ENCODE results near the gene AP2A2.
"Not testable (repeated sequence)": the region's sequence is repeated elsewhere in the genome, so short reads cannot be mapped to it uniquely, and the experiment has no call there.

The AP2A2 gene

DNA sequence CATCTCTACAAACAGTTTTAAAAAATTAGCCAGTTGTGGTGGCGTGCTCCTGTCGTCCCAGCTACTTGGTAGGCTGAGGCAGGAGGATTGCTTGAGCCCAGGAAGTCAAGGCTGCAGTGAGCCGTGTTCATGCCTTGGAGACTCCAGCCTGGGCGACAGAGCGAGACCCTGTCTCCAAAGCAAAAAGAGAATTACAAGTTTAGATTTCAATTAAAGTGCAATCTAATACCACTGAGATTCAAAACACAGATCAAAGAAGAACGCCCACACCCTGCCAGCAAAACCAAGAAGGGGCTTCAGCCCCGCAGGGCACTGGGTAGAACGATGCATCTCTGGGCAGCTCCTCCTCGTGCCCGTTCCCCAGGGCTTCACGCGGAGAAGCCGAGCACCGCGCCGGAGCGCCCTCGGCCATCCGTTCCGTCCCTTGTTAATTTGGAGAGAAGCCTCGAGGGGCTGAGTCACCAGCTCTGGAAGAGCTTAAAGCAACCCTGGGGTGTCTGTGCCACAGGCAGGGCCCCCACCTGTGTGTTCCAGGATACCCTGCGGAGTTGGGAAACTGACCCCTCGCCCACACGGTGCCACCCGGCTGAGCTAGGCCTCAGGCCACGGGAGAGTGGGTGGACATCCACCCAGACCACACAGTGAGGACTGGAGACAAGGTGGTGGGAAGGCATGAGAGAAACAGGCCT lies 47.0 kb downstream of the AP2A2 start:
- no peak for DNase-seq

DNA sequence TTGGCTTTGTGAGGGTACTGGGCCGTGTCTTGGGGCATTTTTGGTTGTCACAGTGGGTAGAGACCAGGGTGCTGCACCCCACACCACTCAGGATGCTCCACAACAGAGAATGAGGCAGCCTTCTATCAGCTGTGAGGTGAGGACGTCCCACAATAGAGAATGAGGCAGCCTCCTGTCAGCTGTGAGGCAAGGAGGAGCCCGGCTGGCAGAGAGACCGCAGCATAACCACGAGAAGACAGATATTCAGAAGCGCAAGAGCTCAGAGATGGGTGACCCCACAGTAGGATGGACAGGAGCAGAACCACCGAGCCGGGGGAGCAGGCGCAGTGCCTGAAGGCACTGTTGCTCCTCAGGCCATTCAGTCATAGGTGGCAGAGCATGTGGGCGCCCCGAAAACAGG lies 47.6 kb downstream of the AP2A2 start:
- no peak for DNase-seq

DNA sequence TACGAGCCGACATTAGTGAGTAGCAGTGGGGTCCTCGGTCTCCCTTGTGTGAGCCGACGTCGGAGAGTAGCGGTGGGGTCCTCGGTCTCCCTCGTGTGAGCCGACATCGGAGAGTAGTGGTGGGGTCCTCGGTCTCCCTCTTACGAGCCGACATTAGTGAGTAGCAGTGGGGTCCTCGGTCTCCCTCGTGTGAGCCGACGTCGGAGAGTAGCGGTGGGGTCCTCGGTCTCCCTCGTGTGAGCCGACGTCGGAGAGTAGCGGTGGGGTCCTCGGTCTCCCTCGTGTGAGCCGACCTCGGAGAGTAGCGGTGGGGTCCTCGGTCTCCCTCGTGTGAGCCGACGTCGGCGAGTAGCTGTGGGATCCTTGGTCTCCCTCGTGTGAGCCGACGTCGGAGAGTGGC lies 49.7 kb downstream of the AP2A2 start:
- DNase-seq, result not testable (repeated sequence)

DNA sequence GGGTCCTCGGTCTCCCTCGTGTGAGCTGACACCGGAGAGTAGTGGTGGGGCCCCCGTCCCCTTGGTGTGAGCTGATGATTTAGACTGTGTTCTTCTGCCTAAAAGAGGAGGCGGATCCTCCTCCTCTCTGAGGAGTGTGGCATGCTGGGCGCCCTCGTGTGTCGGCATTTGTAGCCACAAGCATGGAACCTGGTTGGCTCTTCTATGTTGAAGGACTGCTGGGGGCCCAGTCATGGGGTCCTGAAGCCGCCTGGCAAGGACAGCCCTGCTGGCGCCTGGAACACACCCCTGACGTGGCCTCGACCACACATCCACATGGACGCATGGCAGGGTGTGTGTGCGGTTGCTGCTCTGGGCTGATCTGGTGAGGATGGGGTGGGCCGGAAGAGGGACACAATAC lies 50.2 kb downstream of the AP2A2 start:
- DNase-seq, result peak in 9 of 56 donors; percentile 15 to 48 (median 30)

DNA sequence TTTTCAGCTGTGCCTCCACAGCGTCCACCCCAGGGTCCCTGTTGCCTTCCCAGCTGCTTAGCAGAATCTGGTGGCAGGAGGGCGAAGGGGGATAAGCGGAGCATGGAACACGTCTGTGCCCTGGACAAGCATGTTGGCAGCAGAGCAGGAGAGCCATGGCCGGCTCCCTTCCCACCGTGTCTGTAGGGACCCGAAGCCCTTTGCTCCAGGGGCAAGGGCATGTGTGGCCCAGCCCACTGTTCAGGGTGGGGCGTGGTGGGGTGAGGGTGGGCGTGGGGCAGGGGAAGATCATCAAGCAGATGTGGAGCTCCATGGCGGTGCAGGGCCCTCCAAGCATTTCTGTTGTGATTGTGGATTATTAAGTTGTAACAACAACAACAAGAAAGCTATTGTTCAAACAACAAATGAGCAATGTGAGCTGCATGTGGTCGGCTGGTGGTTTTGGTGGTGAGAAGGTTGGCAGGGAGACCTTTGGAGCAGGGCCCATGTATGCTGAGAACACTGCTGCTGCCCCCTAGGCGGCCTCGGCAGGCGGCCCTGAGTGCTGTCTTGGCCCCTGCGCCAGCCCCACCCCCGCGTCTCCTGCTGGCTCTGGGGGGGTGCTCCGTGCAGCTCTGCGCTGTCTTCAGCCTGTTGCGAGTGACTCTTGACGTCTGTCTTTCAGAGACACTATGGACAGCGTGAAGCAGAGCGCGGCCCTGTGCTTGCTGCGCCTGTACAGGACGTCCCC lies 50.9 kb downstream of the AP2A2 start:
- DNase-seq, result peak in 44 of 56 donors; percentile 11 to 84 (median 52)

DNA sequence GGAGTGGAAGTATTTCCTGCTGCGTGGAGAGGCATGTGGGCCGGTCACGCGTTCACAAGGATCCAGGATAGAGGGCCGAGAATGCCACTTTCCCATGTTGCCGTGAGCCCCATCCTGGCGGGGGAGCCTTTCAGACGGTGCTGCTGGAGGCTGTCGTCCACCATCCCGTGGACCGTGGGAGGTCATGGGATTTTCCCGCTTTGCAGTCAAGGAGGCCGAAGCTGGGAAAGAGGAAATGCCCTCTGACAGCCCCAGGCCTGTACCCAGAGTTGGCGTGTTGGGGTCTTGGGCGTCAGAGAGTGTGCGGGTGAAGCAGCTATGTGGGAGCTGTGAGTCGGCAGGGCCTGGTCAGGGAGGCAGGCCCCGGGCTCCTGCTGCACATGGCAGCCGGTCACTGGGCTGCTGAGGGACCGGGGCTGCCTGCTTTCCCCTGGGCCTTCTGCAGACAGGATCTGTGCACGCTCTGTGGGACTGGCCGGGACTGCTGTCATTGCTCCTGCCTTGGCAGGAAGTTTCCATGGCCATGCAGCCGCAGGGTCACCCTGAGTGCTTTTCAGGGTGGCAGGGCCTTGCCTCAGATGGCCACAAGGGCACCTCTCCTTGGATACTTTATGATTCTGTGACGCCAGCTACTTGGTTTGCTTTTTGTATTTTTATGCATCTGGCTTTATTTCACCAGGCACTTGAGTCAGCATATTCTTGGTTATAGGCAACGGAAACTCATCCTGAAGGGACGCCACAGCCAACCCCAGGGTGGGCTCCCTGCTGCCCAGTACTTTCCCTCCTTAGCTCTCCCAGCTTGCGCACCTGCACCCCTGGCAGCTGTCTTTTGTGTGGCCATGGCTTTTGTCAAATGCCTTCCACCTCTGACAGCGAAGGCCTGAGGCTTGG lies 52.4 kb downstream of the AP2A2 start:
- no peak for DNase-seq

DNA sequence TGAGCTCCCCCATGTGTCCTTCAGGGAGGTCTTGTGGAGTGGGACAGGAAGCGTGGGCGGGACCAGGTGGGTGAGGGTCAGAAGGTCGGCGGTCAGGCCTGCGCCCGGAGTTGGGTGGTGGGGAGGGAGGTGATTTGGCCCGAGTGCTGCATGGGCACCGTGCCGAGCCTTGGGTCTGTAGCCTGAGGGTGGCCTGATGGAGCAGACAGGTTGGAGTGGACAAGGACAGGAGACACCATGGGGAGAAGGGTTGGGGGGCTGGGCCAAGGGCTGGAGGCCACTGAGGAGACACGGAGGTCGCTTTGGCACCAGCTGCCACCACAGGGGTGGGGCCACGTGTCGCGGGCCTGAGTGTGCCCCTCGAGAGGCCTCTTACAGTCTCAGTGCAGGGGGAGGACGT lies 53.1 kb downstream of the AP2A2 start:
- no peak for DNase-seq

DNA sequence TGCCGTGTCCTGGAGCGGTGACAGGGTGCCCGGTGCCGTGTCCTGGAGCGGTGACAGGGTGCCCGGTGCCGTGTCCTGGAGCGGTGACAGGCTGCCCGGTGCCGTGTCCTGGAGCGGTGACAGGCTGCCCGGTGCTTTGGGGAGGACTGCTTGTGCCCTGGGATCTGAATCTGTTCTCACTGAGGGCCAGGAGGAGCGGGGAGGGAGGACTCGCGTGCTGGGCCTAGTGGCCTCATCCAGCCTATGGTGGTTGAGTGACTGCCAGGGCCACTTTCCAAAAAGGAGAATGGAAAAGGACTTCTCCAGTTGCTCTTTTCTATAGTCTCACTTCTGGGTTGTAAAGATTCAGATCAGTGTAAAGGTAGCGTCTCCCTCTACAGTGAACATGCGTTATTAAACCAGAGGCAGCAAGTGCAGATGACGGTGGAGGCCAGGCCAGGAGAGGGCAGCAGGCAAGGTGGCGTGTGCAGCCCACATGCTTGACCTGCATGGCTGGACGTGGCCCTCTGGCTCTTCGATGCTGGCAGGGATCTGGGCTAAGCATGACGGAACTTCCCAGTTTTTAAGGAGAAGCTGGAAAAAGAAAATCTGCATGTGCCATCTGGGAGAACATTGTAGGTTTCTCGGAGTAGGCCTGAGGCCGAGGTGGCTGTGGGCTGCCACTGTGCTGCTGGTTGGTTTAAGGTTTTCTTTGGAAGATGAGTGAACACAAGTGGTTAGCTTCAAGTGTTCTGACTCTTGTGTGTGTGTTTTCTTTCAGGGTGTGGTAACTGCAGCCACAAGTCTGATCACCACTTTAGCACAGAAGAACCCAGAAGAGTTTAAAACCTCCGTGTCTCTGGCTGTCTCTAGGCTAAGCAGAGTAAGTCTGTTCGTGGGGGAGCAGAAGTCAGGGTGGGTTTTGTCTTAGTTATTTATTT lies 55.0 kb downstream of the AP2A2 start:
- DNase-seq, result no peak

DNA sequence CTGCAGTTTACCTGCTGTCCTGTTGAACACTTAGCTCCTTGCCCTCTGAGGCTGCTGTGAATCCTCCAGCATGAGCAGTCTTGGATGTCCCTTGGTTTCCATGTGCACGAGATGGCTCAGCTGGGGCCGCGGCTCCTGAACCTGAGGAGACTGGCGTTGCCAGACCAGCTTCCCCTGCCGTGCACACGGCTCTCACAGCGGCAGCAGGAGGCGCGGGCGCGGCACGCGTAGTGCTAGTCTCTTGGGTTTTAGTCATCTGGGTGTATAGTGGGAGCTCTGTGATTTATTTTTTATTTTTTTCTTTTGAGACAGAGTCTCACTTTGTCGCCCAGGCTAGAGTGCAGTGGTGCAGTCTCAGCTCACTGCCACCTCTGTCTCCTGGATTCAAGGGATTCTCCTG lies 56.1 kb downstream of the AP2A2 start:
- DNase-seq, result peak in 1 of 56 donors; percentile 23

DNA sequence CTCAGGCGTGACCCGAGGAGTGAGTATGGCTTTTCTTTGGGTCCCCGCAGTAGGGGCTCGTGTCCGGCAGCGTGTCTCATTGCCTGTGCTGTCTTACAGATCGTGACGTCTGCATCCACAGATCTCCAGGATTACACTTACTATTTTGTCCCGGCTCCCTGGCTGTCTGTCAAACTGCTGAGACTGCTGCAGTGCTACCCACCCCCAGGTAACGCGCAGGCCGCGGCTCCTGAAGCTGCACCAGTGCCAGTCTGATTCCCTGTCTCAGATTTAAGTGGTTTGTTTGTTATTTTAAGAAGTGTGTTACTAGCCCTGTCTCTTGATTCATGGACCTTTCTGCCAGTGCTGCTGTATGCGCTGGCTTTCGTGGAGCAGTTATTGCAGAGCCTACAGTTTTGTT lies 58.9 kb downstream of the AP2A2 start:
- DNase-seq, result peak in 1 of 56 donors; percentile 14

DNA sequence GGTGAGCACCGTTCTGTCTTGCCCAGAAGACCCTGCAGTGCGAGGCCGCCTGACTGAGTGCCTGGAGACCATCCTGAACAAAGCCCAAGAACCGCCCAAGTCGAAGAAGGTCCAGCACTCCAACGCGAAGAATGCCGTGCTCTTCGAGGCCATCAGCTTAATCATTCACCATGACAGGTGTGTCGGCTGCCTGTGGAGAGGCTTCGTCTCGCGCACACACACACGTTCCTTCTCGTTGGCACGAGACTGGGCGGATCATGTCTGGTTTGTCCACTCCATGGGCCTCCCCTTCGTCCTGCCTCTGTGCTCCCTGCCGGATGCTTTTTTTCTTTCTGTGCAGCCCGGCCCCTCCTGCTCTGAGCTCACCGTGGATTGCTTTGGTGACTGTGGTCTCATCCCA lies 59.7 kb downstream of the AP2A2 start:
- no peak for DNase-seq

DNA sequence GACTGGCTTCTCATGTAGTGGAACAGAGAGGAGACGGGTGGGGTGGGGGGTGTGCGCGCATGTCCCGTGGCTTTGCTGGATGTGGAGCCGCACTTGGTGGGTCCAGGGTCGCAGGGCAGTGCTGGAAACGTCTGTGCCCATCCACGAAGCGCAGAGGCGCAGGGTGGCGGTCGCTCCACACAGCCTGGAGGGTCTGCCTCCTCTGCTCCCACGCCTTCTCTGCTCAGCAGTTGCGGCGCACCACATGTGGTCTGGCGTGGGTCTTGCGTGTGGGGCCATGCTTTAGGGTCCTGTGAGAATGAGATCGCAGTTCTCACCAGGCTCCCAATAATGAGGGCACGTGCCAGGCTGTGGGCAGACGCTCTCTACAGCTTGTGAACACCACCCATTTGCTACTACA lies 60.2 kb downstream of the AP2A2 start:
- no peak for DNase-seq

DNA sequence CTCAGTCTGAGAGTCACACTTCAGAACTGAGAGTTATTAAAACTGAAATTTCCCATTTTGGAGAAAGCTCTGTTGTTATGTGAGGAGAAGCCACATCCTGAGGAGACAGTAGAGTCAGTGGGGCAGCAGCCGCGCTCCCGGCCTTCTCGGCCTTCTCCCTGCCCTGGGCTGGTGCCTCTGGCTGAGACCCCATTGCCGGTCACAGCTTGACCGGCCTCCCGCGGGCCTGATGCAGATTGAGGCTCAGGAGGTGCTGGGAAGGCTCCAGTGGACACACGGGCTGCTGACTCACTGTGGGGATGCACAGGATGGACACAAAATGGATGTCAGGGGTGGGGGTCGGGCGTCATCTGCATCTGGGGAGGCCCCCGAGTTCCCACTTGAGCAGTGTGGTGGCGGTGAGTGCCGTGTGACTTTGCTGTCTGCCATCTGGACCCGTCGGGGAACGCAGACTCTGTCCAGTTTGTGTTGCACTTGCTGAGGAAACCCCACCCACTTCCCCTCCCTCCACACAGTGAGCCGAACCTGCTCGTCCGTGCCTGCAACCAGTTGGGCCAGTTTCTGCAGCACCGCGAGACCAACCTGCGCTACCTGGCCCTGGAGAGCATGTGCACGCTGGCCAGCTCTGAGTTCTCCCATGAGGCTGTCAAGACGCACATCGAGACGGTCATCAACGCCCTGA lies 60.7 kb downstream of the AP2A2 start:
- DNase-seq, result no peak

DNA sequence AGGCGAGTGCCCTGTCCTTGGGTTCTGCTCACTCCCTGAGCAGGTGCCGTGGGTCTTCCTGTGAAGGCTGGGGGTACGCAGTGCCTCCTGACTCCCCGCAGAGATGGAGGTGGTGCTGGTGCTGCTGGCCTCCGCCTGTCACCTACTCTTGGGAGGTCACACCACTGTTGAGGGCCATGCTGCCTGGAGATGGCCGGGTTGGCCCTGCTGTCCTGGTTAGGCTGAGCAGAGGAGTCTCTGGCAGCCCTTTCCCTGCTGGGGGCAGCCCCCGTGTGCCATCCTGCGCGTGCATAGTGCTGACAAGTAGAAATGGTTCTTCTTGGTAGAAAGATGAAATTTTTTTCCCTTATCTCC lies 61.3 kb downstream of the AP2A2 start:
- no peak for DNase-seq

DNA sequence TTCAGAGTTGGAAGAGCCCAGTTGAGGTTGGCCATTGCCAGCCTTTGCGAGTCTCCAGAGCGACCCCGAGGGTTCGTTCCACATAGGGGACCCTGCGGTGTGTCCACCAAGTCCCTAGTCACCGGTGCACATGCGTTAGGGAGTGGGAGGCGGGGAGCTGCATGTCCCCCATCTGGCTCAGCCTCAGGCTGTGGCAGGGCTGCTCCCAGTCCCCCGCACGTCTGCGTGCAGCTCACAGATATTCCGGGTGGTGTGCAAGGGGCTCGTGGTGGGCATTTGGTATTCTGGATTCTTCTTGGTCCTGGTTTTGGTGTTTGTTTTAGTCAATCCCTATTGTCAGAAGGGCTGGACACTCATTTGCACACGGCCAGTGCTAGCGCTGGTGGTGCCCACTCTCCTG lies 62.0 kb downstream of the AP2A2 start:
- no peak for DNase-seq

DNA sequence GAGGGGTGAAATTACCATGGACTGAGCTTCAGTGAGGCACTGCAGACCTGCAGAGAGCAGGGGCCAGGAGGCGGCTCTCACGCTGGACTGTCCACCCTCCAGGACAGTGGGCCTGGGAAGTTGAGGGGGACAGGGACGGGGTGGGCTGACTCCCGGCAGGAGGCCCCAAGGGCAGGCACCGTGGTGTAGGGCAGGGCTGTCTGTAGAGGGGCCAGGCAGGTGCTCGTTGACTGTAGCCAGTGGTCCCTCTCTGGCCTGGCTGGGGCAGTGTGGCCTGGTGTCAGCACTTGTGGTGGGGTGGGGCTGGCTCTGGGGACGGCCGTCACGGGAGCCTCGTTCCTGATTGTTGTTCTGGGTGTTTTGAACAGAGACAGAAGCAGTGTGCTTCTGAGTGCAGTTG lies 64.4 kb downstream of the AP2A2 start:
- DNase-seq, result no peak

DNA sequence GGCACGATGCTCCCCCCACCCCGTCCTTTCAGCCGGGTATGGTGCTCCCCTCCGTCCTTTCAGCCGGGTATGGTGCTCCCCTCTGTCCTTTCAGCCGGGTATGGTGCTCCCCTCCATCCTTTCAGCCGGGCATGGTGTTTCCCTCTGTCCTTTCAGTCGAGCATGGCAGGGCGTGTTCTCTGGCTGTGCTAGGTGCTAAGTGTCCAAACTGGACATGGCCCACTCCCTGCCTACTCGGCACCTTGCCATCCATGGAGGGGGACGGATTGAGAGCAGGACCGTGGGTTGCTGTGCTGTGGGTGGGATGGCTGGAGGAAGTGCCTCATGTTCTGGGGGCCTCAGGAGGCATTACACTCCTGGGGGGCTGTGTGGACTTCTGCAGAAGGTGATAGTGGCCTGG lies 65.4 kb downstream of the AP2A2 start:
- no peak for DNase-seq

DNA sequence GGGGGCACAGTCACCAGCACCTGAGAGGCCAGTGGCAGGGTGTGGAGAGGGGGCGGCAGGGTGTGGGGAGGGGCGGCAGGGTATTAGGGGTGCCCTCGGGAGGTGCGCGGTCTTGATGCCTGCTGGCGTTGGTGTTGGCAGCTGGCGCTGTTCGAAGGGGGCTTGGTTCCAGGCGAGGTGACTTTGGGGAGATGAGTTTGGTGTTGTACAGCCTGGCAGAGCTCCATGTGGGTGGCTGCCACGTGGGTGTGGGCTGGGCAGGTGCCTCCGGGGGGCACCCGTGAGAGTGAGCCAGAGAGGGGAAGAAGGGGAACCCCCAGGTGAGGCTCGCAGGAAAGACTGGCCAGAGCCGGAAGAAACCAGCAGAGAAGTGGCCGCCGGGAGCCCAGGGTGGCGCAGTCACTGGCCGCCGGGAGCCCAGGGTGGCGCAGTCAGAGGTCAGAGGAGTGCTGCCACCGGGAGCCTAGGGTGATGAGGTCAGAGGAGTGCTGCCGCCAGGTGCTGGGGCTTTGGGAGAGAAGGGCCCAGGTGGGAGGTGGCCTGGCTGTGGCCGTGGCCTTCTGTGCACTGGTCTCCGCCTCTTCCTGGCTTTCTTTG lies 66.1 kb downstream of the AP2A2 start:
- no peak for DNase-seq

DNA sequence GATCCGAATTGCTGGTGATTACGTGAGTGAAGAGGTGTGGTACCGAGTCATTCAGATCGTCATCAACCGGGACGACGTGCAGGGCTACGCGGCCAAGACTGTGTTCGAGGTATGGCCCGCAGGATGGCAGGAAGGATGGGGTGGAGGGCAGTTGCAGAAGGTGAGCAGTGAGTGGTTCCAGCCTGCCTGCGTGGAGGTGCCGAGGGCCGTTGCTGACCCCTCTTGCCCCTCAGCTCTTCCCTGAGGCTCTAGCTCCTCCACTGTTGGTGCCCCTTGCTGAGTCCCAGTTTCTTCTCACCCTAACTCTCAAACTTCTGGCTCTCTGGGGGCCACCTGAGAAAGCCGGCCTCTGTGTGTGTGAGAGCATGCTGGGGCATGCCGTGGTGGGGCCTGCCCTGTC lies 66.9 kb downstream of the AP2A2 start:
- DNase-seq, result no peak

DNA sequence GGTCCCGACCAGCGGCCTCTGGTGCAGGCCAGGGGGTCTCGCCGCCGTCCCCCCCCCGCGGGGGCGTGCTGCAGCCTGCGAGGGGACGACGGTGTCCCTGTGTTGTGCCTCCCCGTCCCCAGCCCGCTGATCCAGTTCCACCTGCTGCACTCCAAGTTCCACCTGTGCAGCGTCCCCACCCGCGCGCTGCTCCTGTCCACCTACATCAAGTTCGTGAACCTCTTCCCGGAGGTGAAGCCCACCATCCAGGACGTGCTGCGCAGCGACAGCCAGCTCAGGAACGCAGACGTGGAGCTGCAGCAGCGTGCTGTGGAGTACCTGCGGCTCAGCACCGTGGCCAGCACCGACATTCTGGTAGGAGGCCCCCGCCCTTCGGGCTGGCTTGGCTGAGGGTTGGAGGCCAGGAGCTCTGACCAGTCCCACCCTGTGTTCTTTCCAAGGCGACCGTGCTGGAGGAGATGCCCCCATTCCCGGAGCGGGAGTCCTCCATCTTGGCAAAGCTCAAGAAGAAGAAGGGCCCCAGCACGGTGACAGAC lies 68.0 kb downstream of the AP2A2 start:
- no peak for DNase-seq

Data from amygdala (tissue), 56 donors.